HepG2 (cell line): Measurements from ENCODE around the gene FAF2. TPM values are rescaled to one million over a fixed set of nuclear protein-coding genes. Genes with fewer than 3 reads are reported as not detected.

Experiments used
- CHD4 ChIP-seq: fragments of 200-600 bp; sonication (generic); IDR thresholded peaks from 2 replicates; pipeline ENCODE4 v1.7.0; 2017; ENCODE audit warnings: mild to moderate bottlenecking, low read length, borderline replicate concordance
- ETV5 ChIP-seq: IDR thresholded peaks from 2 replicates; pipeline ENCODE4 v1.6.1; 2018; ENCODE audit warnings: missing biosample characterization, missing genetic modification reagents, inconsistent platforms, borderline replicate concordance
- FLYWCH1 ChIP-seq: sonication (generic); formaldehyde crosslinking; IDR thresholded peaks from 2 replicates; pipeline ENCODE4 v1.8.1; 2023; ENCODE audit warnings: mild to moderate bottlenecking, missing genetic modification reagents
- FOXO1 ChIP-seq: sonication (generic); formaldehyde crosslinking; IDR thresholded peaks from 2 replicates; pipeline ENCODE4 v1.4.0; 2020; ENCODE audit warnings: missing genetic modification reagents
- JUN ChIP-seq: sonication (generic); formaldehyde crosslinking; IDR thresholded peaks from 2 replicates; pipeline ENCODE4 v1.4.0; 2020; ENCODE audit warnings: mild to moderate bottlenecking, missing genetic modification reagents
- MED1 ChIP-seq: sonication (generic); formaldehyde crosslinking; IDR thresholded peaks from 2 replicates; pipeline ENCODE4 v1.4.0; 2020; ENCODE audit warnings: missing genetic modification reagents
- PAXIP1 ChIP-seq: sonication (generic); formaldehyde crosslinking; conservative IDR thresholded peaks from 2 replicates; pipeline ENCODE4 v1.4.0; 2020; ENCODE audit warnings: mild to moderate bottlenecking, missing genetic modification reagents, moderate library complexity
- POLR2A ChIP-seq, 2 experiments: IDR thresholded peaks; 2 replicates each; pipeline ENCODE4 v1.6.1; 2011; ENCODE audit warnings: low read depth in 2 of 2, low read length in 2 of 2, mild to moderate bottlenecking in 1 of 2, moderate library complexity in 1 of 2; ENCODE audit not compliant: insufficient read depth in 1 of 2
- POLR2G ChIP-seq: fragments of 200-400 bp; formaldehyde crosslinking; IDR thresholded peaks from 2 replicates; pipeline ENCODE4 v1.6.1; 2018; ENCODE audit warnings: mild to moderate bottlenecking, low read depth, low read length, moderate library complexity
- PPARG ChIP-seq: conservative IDR thresholded peaks from 2 replicates; pipeline ENCODE4 v1.6.1; 2016; ENCODE audit warnings: missing biosample characterization, missing genetic modification reagents
- RARA ChIP-seq: IDR thresholded peaks from 2 replicates; pipeline ENCODE4 v1.6.1; 2016; ENCODE audit warnings: missing genetic modification reagents, missing compliant biosample characterization
- SALL1 ChIP-seq: sonication (generic); formaldehyde crosslinking; IDR thresholded peaks from 2 replicates; pipeline ENCODE4 v1.8.0; 2022; ENCODE audit warnings: mild to moderate bottlenecking, missing genetic modification reagents
- TEAD3 ChIP-seq: optimal IDR thresholded peaks from 2 replicates; pipeline ENCODE3; 2016; ENCODE audit warnings: borderline replicate concordance
- U2AF1 ChIP-seq: fragments of 200-400 bp; formaldehyde crosslinking; optimal IDR thresholded peaks from 2 replicates; pipeline ENCODE3; 2017; ENCODE audit warnings: mild to moderate bottlenecking, low read depth, low read length
- ZBTB14 ChIP-seq: sonication (generic); formaldehyde crosslinking; IDR thresholded peaks from 2 replicates; pipeline ENCODE4 v1.4.0; 2020; ENCODE audit warnings: missing genetic modification reagents
- ZNF260 ChIP-seq: sonication (generic); formaldehyde crosslinking; IDR thresholded peaks from 2 replicates; pipeline ENCODE4 v1.4.0; 2020; ENCODE audit warnings: missing genetic modification reagents, low read depth, mild to moderate bottlenecking, borderline replicate concordance
- polyA plus RNA-seq, 8 experiments: library from polyadenylated mRNA; depleted of rRNA in 3 of 8; stranded (reverse) in 7 of 8; unstranded in 1 of 8; fragments of >200 nt; fragmentation: Illumina TruSeq in 4 of 8; extraction: Trizol in 4 of 8; gene quantifications; 2 replicates each; pipeline versions ENCODE4 v1.2.1 to v1.2.3, GENCODE V29; 2011 to 2016; ENCODE audit warnings: low read depth in 4 of 8, missing spikeins in 1 of 8, mixed read lengths in 1 of 8; ENCODE audit not compliant: insufficient read depth in 1 of 8
- total RNA-seq, 5 experiments: library from RNA; depleted of rRNA; stranded (reverse); fragments of >200 nt; fragmentation: Illumina TruSeq; extraction: Trizol; gene quantifications; 2 replicates each; pipeline ENCODE4 v1.2.3, GENCODE V29; 2016; ENCODE audit warnings: low read depth in 1 of 5
- TF ChIP-seq, protein P1 (sequence below): sonication (generic); formaldehyde crosslinking; IDR thresholded peaks from 2 replicates; pipeline ENCODE4 v1.9.0; 2021; ENCODE audit warnings: missing genetic modification reagents, borderline replicate concordance
- TF ChIP-seq, protein P2 (sequence below): sonication (generic); formaldehyde crosslinking; IDR thresholded peaks from 2 replicates; pipeline ENCODE4 v1.4.0; 2020; ENCODE audit warnings: missing genetic modification reagents

Gene FAF2
- total and polyA plus RNA-seq, 2 of the 13 experiments (the other 11 are each of a cell fraction or from before 2014, with no cell fraction given): 27.8 to 34.3 TPM

- TF ChIP-seq ZBTB14 (CRISPR knock-in tag): no peak
- TF ChIP-seq, protein P1, sequence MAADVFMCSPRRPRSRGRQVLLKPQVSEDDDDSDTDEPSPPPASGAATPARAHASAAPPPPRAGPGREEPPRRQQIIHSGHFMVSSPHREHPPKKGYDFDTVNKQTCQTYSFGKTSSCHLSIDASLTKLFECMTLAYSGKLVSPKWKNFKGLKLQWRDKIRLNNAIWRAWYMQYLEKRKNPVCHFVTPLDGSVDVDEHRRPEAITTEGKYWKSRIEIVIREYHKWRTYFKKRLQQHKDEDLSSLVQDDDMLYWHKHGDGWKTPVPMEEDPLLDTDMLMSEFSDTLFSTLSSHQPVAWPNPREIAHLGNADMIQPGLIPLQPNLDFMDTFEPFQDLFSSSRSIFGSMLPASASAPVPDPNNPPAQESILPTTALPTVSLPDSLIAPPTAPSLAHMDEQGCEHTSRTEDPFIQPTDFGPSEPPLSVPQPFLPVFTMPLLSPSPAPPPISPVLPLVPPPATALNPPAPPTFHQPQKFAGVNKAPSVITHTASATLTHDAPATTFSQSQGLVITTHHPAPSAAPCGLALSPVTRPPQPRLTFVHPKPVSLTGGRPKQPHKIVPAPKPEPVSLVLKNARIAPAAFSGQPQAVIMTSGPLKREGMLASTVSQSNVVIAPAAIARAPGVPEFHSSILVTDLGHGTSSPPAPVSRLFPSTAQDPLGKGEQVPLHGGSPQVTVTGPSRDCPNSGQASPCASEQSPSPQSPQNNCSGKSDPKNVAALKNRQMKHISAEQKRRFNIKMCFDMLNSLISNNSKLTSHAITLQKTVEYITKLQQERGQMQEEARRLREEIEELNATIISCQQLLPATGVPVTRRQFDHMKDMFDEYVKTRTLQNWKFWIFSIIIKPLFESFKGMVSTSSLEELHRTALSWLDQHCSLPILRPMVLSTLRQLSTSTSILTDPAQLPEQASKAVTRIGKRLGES: no peak
- no peak for TF ChIP-seq PPARG (CRISPR knock-in tag)
- peak; percentile 47; the same call in 1 of the 2 replicates for TF ChIP-seq MED1
- no peak for TF ChIP-seq CHD4
- TF ChIP-seq PAXIP1 (CRISPR knock-in tag): 0 out of 2 replicates have a peak, but pooled peaks have one; percentile 17
- TF ChIP-seq, protein P2, sequence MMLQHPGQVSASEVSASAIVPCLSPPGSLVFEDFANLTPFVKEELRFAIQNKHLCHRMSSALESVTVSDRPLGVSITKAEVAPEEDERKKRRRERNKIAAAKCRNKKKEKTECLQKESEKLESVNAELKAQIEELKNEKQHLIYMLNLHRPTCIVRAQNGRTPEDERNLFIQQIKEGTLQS (CRISPR knock-in tag): peak; percentile 68; the same call in 1 of the 2 replicates
- TF ChIP-seq JUN (CRISPR knock-in tag): peak; percentile 74; the same call in 1 of the 2 replicates
- no peak for TF ChIP-seq ZNF260 (CRISPR knock-in tag)
- peak; percentile 29; the same call in 1 of the 2 replicates for TF ChIP-seq SALL1 (CRISPR knock-in tag)
- TF ChIP-seq FLYWCH1 (CRISPR knock-in tag): no peak
- 0 out of 2 replicates have a peak, but pooled peaks have one; percentile 22 for TF ChIP-seq ETV5 (CRISPR knock-in tag)
- TF ChIP-seq POLR2G: no peak
- peak; percentile 67; the same call in 1 of the 2 replicates for TF ChIP-seq FOXO1 (CRISPR knock-in tag)
- TF ChIP-seq RARA (CRISPR knock-in tag): peak; percentile 74
- TF ChIP-seq POLR2A (IDR thresholded peaks at IDR 0.05; ENCODE audit: insufficient read depth in 1 of 2, low read depth in 2 of 2, low read length in 2 of 2): no peak
- peak; percentile 71 for TF ChIP-seq TEAD3
- TF ChIP-seq U2AF1: no peak
These were observed 29.9 kb upstream of the FAF2 start (continued) for GRCh38 chr5:176418251-176418650.
